K562 (cell line): Measurements from ENCODE around the gene ZRANB1. TPM values are rescaled to one million over a fixed set of nuclear protein-coding genes. Genes with fewer than 3 reads are reported as not detected.

Experiments
- ATAC-seq: fragments of 200-7000 bp; cut with Tn5 transposase; 3 replicates; pipeline ENCODE4 v1.9.1; 2020; ENCODE audit warnings: moderate library complexity
- BruUV-seq: library from RNA; stranded (reverse); fragments of 400-500 nt; replicated peaks from 2 replicates; lab custom pipeline; 2021; lab: Mats Ljungman, UMichigan
- CTCF ChIA-PET: fragments of 300-600 bp; formaldehyde crosslinking; extraction: SDS; loops from one replicate; lab custom pipeline; 2021; ENCODE audit warnings: low intra/inter-chr PET ratio; lab: Yijun Ruan, JAX
- POLR2A ChIA-PET: fragments of 300-600, 350-650 bp; sonication (Branson Sonifier 250); formaldehyde crosslinking; extraction: SDS; loops from one replicate; lab custom pipeline; 2021; ENCODE audit warnings: antibody characterized with exemption, inconsistent platforms; lab: Yijun Ruan, JAX
- DNase-seq, 4 experiments: peaks; one replicate each; pipeline versions ENCODE4 v3.0.0 to v3.0.0-alpha.2; 2011 to 2018; ENCODE audit warnings: low spot score in 3 of 4, mixed read lengths in 3 of 4; ENCODE audit errors: extremely low read depth in 1 of 4
- FAIRE-seq: peaks from 2 replicates; lab custom pipeline; 2011; peaks lifted over from hg19 to GRCh38; lab: Jason Lieb, UNC
- H2AFZ ChIP-seq: 2 replicates; pipeline ENCODE4 v1.6.0; 2011; ENCODE audit warnings: low read depth, low read length, control low read depth, inconsistent platforms
- H3K27ac ChIP-seq: fragments of 200-600 bp; 3 replicates; pipeline ENCODE4 v1.8.0; 2011; ENCODE audit warnings: low read depth, mild to moderate bottlenecking, control low read depth, inconsistent platforms, low read length, moderate library complexity, mixed read lengths; ENCODE audit errors: extremely low read depth
- H3K27me3 ChIP-seq, 2 experiments: fragments of 300-600 bp in 1 of 2; 2 replicates in 1 of 2; 3 replicates in 1 of 2; pipeline versions ENCODE4 v1.6.0 to v1.8.0; 2011; ENCODE audit warnings: inconsistent platforms in 2 of 2, low read length in 2 of 2, mild to moderate bottlenecking in 1 of 2, mixed read lengths in 1 of 2, moderate library complexity in 1 of 2; ENCODE audit not compliant: control insufficient read depth in 2 of 2, insufficient read depth in 2 of 2
- H3K36me3 ChIP-seq: fragments of 300-600 bp; 3 replicates; pipeline ENCODE4 v1.8.0; 2011; ENCODE audit warnings: mild to moderate bottlenecking, low read length, inconsistent platforms; ENCODE audit not compliant: control insufficient read depth, insufficient read depth
- H3K4me1 ChIP-seq, 2 experiments: fragments of 200-600 bp in 1 of 2; replicated peaks in 1 of 2; 2 replicates in 1 of 2; 3 replicates in 1 of 2; pipeline versions ENCODE4 v1.5.1 to v1.8.0; 2011; ENCODE audit warnings: inconsistent platforms in 2 of 2, low read length in 2 of 2, mild to moderate bottlenecking in 1 of 2, mixed read lengths in 1 of 2, moderate library complexity in 1 of 2; ENCODE audit not compliant: control insufficient read depth in 2 of 2, insufficient read depth in 2 of 2
- H3K4me2 ChIP-seq: 2 replicates; pipeline ENCODE4 v1.6.1; 2011; ENCODE audit warnings: low read length, control low read depth, inconsistent platforms, mixed read lengths; ENCODE audit not compliant: insufficient read depth
- H3K4me3 ChIP-seq: fragments of 200-600 bp; sonication (generic), shearing (Covaris generic); 2 replicates; pipeline ENCODE4 v1.5.1; 2016; ENCODE audit warnings: control low read depth, inconsistent platforms
- H3K79me2 ChIP-seq: fragments of 200-600 bp; 3 replicates; pipeline ENCODE4 v1.8.0; 2011; ENCODE audit warnings: low read length, inconsistent platforms; ENCODE audit not compliant: control insufficient read depth, insufficient read depth
- H3K9ac ChIP-seq, 2 experiments: 2 replicates each; pipeline versions ENCODE4 v1.6.0 to v1.6.1; 2011; ENCODE audit warnings: low read depth in 2 of 2, low read length in 2 of 2, control low read depth in 1 of 2, inconsistent platforms in 1 of 2, mild to moderate bottlenecking in 1 of 2, mixed read lengths in 1 of 2; ENCODE audit not compliant: insufficient read depth in 1 of 2
- H3K9me1 ChIP-seq: one replicate; pipeline ENCODE4 v1.6.0; 2011; ENCODE audit warnings: inconsistent platforms, mild to moderate bottlenecking, low read length, moderate library complexity; ENCODE audit not compliant: control insufficient read depth, insufficient read depth
- H3K9me3 ChIP-seq: replicated peaks from 2 replicates; pipeline ENCODE4 v1.5.1; 2011; ENCODE audit warnings: low read depth, low read length, inconsistent platforms; ENCODE audit not compliant: control insufficient read depth, insufficient read depth
- H4K20me1 ChIP-seq: replicated peaks from 2 replicates; pipeline ENCODE4 v1.6.1; 2011; ENCODE audit warnings: low read length, inconsistent platforms, mixed read lengths; ENCODE audit not compliant: control insufficient read depth, insufficient read depth
- FOS ChIP-seq: IDR thresholded peaks from 3 replicates; pipeline ENCODE4 v1.6.1; 2011; ENCODE audit not compliant: insufficient read length; ENCODE audit errors: extremely low read depth
- NR1H2 ChIP-seq: sonication (generic); formaldehyde crosslinking; IDR thresholded peaks from 2 replicates; pipeline ENCODE4 v1.4.0; 2020; ENCODE audit warnings: mild to moderate bottlenecking, missing genetic modification reagents
- STAG1 ChIP-seq: sonication (generic); formaldehyde crosslinking; IDR thresholded peaks from 2 replicates; pipeline ENCODE4 v1.5.0; 2020; ENCODE audit warnings: missing genetic modification reagents, borderline replicate concordance
- THRAP3 ChIP-seq: fragments of 450-650 bp; IDR thresholded peaks from 2 replicates; pipeline ENCODE4 v1.6.1; 2016; ENCODE audit warnings: mild to moderate bottlenecking, inconsistent platforms, borderline replicate concordance
- WGBS: fragments of 100-300 bp; shearing (Covaris generic); methylation state at CpG from one replicate; pipeline ENCODE4 v1.1.6; 2016; ENCODE audit warnings: low coverage, mixed read lengths; ENCODE audit not compliant: insufficient coverage; ENCODE audit errors: missing lambda C conversion rate; 5-methylcytosine and 5-hydroxymethylcytosine counted together
- in situ Hi-C: fragments of 300-500 bp; cut with MboI; formaldehyde crosslinking; loops from 4 replicates; pipeline ENCODE4 v1.15.0; 2018; ENCODE audit warnings: inconsistent platforms, mixed read lengths
- intact Hi-C: fragments of 100-400 bp; cut with micrococcal nuclease; formaldehyde crosslinking; loops from 2 replicates; pipeline ENCODE4 v1.14.2; 2022
- polyA plus RNA-seq, 8 experiments: library from polyadenylated mRNA; depleted of rRNA in 4 of 8; stranded (reverse) in 5 of 8; unstranded in 3 of 8; fragments of >200 nt; fragmentation: Nextera tagmentation in 2 of 8; fragmentation: Illumina TruSeq in 1 of 8; extraction: Ambion mirVana in 2 of 8; extraction: Trizol in 1 of 8; gene quantifications; 2 replicates each; pipeline versions ENCODE4 v1.2.1 to v1.2.3, GENCODE V29; 2011 to 2014; ENCODE audit warnings: inconsistent platforms in 1 of 8, missing spikeins in 1 of 8
- total RNA-seq, 7 experiments: library from RNA; depleted of rRNA in 6 of 7; stranded (reverse); fragments of >200 nt in 6 of 7; fragmentation: Illumina TruSeq in 2 of 7; extraction: Trizol in 2 of 7; gene quantifications; 2 replicates each; pipeline versions ENCODE4 v1.2.1 to v1.2.3, GENCODE V29; 2011 to 2021; ENCODE audit warnings: low replicate concordance in 1 of 7
- TF ChIP-seq, protein P1 (sequence below): sonication (generic); formaldehyde crosslinking; IDR thresholded peaks from 2 replicates; pipeline ENCODE4 v1.8.0; 2023; ENCODE audit warnings: mild to moderate bottlenecking, missing genetic modification reagents

Gene ZRANB1
- total and polyA plus RNA-seq, 9 of the 15 experiments (the other 6 are each of a cell fraction or from before 2014, with no cell fraction given) = 0.07 to 1.1 (median 0.64) TPM

DNA sequence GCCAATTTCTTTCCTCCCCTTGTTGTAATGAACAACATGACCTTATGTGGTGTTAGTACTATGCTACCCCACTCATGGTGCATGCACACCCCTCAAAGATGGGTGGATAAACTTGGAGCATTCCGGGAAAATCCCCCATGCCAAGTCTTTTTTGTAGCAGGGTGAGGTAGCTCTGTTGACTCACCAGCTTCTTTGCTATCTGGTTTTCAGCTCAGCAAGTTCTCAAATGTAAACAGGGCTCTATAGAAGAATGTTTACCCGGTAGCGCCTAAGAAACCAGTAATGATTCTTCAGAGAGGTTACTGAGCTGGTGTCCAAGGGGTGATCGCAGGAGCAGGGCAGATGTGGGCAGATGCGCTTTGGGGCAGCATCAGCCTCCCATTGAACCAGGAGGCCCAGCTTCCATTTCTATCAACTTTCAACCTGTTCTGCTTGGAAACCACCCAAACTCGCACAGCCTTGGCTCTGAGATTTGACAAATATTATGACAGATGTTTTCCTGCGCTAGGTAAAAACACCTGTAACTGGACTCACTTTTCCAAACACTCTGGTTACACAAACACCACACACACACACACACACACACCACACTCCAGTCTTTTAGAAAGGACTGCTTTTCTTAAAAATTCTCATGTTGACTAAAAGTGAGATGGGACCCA lies 87.8 kb downstream of the ZRANB1 start:
- TF ChIP-seq THRAP3 (no peak), NR1H2 (CRISPR knock-in tag) (no peak), FOS (no peak), STAG1 (CRISPR knock-in tag) (no peak)
- TF ChIP-seq, protein P1, sequence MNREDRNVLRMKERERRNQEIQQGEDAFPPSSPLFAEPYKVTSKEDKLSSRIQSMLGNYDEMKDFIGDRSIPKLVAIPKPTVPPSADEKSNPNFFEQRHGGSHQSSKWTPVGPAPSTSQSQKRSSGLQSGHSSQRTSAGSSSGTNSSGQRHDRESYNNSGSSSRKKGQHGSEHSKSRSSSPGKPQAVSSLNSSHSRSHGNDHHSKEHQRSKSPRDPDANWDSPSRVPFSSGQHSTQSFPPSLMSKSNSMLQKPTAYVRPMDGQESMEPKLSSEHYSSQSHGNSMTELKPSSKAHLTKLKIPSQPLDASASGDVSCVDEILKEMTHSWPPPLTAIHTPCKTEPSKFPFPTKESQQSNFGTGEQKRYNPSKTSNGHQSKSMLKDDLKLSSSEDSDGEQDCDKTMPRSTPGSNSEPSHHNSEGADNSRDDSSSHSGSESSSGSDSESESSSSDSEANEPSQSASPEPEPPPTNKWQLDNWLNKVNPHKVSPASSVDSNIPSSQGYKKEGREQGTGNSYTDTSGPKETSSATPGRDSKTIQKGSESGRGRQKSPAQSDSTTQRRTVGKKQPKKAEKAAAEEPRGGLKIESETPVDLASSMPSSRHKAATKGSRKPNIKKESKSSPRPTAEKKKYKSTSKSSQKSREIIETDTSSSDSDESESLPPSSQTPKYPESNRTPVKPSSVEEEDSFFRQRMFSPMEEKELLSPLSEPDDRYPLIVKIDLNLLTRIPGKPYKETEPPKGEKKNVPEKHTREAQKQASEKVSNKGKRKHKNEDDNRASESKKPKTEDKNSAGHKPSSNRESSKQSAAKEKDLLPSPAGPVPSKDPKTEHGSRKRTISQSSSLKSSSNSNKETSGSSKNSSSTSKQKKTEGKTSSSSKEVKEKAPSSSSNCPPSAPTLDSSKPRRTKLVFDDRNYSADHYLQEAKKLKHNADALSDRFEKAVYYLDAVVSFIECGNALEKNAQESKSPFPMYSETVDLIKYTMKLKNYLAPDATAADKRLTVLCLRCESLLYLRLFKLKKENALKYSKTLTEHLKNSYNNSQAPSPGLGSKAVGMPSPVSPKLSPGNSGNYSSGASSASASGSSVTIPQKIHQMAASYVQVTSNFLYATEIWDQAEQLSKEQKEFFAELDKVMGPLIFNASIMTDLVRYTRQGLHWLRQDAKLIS (CRISPR knock-in tag) = no peak
- Histone ChIP-seq H2AFZ (no peak overlapping the region), H3K4me3 (no peak overlapping the region), H3K9me3 (no peaks in the 10 kb centered on the region), H3K9me1 (no peaks in the 10 kb centered on the region), H3K27me3 (no peaks in the 10 kb centered on the region), H4K20me1 (no peaks in the 10 kb centered on the region), H3K79me2 (no peaks in the 10 kb centered on the region), H3K4me1 (no peaks in the 10 kb centered on the region), H3K36me3 (no peaks in the 10 kb centered on the region), H3K27ac (no peak overlapping the region), H3K9ac (no peak overlapping the region), H3K4me2 (no peak overlapping the region)
- CTCF ChIA-PET = no interaction called here
- DNase-seq (no peak), FAIRE-seq (no peak), ATAC-seq (no peak)
- POLR2A ChIA-PET = no interaction called here
- no CpG with 5 or more reads among the region's 7 CpGs for WGBS
- intact Hi-C loops (no loop called here), in situ Hi-C loops (loop anchor here (25.0 kb wide), 1 partner anchor 767 kb away; no protein-coding TSS in a partner anchor)
- BruUV-seq = no TSS peak
